ENCODE measurements around the gene SUN2. TPM values are rescaled to one million over a fixed set of nuclear protein-coding genes. Genes with fewer than 3 reads are reported as not detected.

Gene SUN2
- polyA plus RNA-seq, 1 donor from 2014 or later = 172 TPM

GRCh38 chr22:38768036-38768435 lies 12.2 kb upstream of the SUN2 start:
- no peak for TF ChIP-seq POLR2AphosphoS5 (IDR thresholded peaks at IDR 0.05)
- TF ChIP-seq EP300 (conservative IDR thresholded peaks at IDR 0.05; ENCODE audit: poor library complexity, severe bottlenecking) = no peak
- no peak for TF ChIP-seq RAD21 (conservative IDR thresholded peaks at IDR 0.05)
- TF ChIP-seq, protein P1, sequence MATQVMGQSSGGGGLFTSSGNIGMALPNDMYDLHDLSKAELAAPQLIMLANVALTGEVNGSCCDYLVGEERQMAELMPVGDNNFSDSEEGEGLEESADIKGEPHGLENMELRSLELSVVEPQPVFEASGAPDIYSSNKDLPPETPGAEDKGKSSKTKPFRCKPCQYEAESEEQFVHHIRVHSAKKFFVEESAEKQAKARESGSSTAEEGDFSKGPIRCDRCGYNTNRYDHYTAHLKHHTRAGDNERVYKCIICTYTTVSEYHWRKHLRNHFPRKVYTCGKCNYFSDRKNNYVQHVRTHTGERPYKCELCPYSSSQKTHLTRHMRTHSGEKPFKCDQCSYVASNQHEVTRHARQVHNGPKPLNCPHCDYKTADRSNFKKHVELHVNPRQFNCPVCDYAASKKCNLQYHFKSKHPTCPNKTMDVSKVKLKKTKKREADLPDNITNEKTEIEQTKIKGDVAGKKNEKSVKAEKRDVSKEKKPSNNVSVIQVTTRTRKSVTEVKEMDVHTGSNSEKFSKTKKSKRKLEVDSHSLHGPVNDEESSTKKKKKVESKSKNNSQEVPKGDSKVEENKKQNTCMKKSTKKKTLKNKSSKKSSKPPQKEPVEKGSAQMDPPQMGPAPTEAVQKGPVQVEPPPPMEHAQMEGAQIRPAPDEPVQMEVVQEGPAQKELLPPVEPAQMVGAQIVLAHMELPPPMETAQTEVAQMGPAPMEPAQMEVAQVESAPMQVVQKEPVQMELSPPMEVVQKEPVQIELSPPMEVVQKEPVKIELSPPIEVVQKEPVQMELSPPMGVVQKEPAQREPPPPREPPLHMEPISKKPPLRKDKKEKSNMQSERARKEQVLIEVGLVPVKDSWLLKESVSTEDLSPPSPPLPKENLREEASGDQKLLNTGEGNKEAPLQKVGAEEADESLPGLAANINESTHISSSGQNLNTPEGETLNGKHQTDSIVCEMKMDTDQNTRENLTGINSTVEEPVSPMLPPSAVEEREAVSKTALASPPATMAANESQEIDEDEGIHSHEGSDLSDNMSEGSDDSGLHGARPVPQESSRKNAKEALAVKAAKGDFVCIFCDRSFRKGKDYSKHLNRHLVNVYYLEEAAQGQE (IDR thresholded peaks at IDR 0.05; ENCODE audit: borderline replicate concordance) = no peak
- no peak for TF ChIP-seq TAF1 (IDR thresholded peaks at IDR 0.05; ENCODE audit: low read depth)
- TF ChIP-seq SMC3 (conservative IDR thresholded peaks at IDR 0.05; ENCODE audit: poor library complexity) = no peak
- TF ChIP-seq EZH2 (IDR thresholded peaks at IDR 0.05; ENCODE audit: borderline replicate concordance, insufficient read depth, low read length, poor library complexity, severe bottlenecking) = no peak
- TF ChIP-seq MXI1 (conservative IDR thresholded peaks at IDR 0.05; ENCODE audit: poor library complexity, severe bottlenecking) = no peak
- no peak for TF ChIP-seq CTCF (IDR thresholded peaks at IDR 0.05; ENCODE audit: poor library complexity, severe bottlenecking)
- Histone ChIP-seq H3K4me2 (ENCODE audit: low read length) (no peak overlapping the region), H3K27ac (ENCODE audit: low read length) (no peak overlapping the region), H3K9me2 (ENCODE audit: insufficient read depth, low read length) (no peaks in the 10 kb centered on the region), H4K20me1 (ENCODE audit: insufficient read depth) (no peaks in the 10 kb centered on the region), H2AFZ (ENCODE audit: low read depth, low read length) (no peak overlapping the region), H3K4me3 (ENCODE audit: low read length) (no peak overlapping the region), H3F3A (ENCODE audit: insufficient read depth, low read length, poor library complexity, severe bottlenecking) (no peaks in the 10 kb centered on the region), H3K9me3 (ENCODE audit: low read length) (no peaks in the 10 kb centered on the region), H3K27me3 (ENCODE audit: insufficient read depth, low read depth, low read length) (no peaks in the 10 kb centered on the region), H3K36me3 (ENCODE audit: insufficient read depth, low read length) (no peaks in the 10 kb centered on the region), H3K9ac (ENCODE audit: low read length) (no peak overlapping the region), H3K79me2 (replicated peaks; ENCODE audit: insufficient read depth, low read length) (no peaks in the 10 kb centered on the region)

GRCh38 chr22:38767313-38767712 lies 11.5 kb upstream of the SUN2 start:
- no peaks in the 10 kb centered on the region for H3K79me2 ChIP-seq (replicated peaks; ENCODE audit: insufficient read depth, low read length)
- no peaks in the 10 kb centered on the region for H3F3A ChIP-seq (ENCODE audit: insufficient read depth, low read length, poor library complexity, severe bottlenecking)
- H3K9me2 ChIP-seq (ENCODE audit: insufficient read depth, low read length) = no peaks in the 10 kb centered on the region
- H3K9me3 ChIP-seq (ENCODE audit: low read length) = no peaks in the 10 kb centered on the region
- H4K20me1 ChIP-seq (ENCODE audit: insufficient read depth) = no peaks in the 10 kb centered on the region
- H3K27me3 ChIP-seq (ENCODE audit: insufficient read depth, low read depth, low read length) = no peaks in the 10 kb centered on the region
- H3K4me2 ChIP-seq (ENCODE audit: low read length) = no peak overlapping the region
- TF ChIP-seq POLR2AphosphoS5 (IDR thresholded peaks at IDR 0.05) = no peak
- TF ChIP-seq EP300 (conservative IDR thresholded peaks at IDR 0.05; ENCODE audit: poor library complexity, severe bottlenecking) = no peak
- TF ChIP-seq CTCF (IDR thresholded peaks at IDR 0.05; ENCODE audit: poor library complexity, severe bottlenecking) = no peak
- TF ChIP-seq SMC3 (conservative IDR thresholded peaks at IDR 0.05; ENCODE audit: poor library complexity) = no peak
- TF ChIP-seq EZH2 (IDR thresholded peaks at IDR 0.05; ENCODE audit: borderline replicate concordance, insufficient read depth, low read length, poor library complexity, severe bottlenecking) = no peak
- TF ChIP-seq MXI1 (conservative IDR thresholded peaks at IDR 0.05; ENCODE audit: poor library complexity, severe bottlenecking) = no peak
- no peak for TF ChIP-seq RAD21 (conservative IDR thresholded peaks at IDR 0.05)
- TF ChIP-seq TAF1 (IDR thresholded peaks at IDR 0.05; ENCODE audit: low read depth) = no peak
- TF ChIP-seq, protein P1 (IDR thresholded peaks at IDR 0.05; ENCODE audit: borderline replicate concordance) = no peak
- H3K36me3 ChIP-seq (ENCODE audit: insufficient read depth, low read length) = no peaks in the 10 kb centered on the region
- H2AFZ ChIP-seq (ENCODE audit: low read depth, low read length) = no peak overlapping the region
- H3K27ac ChIP-seq (ENCODE audit: low read length) = no peak overlapping the region
- no peak overlapping the region for H3K4me3 ChIP-seq (ENCODE audit: low read length)
- no peak overlapping the region for H3K9ac ChIP-seq (ENCODE audit: low read length)

All from neural cell (in vitro differentiated cells).